ENCODE results near the gene PDE11A.
"Not testable (repeated sequence)": the region's sequence is repeated elsewhere in the genome, so short reads cannot be mapped to it uniquely, and the experiment has no call there.

Gene PDE11A

DNA sequence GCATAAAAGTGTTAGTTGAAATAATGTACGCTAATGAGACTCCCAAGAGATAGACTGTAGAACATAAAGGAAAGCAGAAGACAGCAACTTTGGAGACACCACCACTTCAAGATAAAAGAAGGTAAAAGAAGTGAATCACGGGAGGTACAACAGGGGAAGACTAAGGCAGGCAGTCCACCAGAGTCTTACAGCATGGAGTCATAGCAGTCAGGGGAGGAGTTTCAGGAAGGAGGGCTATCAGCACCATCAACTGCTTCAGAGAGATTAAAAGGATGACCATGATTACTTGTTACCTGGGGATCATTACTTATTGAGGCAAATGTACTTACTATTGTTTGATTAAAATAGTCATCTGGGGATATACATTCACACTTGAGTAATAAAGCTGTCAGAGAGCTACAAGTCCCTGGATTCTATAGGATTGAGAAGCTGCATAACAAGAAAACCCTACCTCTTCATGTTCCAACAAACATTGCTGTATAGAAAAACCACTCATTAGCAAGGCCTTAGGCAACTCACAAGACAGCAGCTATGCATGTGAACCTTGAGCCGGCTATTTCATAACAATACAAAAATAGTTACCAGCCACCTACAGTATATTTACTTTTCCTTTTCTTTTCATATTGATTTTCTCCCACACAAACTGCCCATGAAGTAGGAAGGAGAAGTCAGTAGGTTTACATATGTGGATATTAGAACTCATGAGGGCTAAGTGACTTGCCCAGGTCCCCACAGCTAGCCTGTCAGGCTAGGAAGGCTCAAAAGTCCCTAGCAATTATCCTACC lies 101.7 kb downstream of the PDE11A start:
- TF ChIP-seq, protein P1, sequence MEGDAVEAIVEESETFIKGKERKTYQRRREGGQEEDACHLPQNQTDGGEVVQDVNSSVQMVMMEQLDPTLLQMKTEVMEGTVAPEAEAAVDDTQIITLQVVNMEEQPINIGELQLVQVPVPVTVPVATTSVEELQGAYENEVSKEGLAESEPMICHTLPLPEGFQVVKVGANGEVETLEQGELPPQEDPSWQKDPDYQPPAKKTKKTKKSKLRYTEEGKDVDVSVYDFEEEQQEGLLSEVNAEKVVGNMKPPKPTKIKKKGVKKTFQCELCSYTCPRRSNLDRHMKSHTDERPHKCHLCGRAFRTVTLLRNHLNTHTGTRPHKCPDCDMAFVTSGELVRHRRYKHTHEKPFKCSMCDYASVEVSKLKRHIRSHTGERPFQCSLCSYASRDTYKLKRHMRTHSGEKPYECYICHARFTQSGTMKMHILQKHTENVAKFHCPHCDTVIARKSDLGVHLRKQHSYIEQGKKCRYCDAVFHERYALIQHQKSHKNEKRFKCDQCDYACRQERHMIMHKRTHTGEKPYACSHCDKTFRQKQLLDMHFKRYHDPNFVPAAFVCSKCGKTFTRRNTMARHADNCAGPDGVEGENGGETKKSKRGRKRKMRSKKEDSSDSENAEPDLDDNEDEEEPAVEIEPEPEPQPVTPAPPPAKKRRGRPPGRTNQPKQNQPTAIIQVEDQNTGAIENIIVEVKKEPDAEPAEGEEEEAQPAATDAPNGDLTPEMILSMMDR (conservative IDR thresholded peaks at IDR 0.05; ENCODE audit: low read depth, low read length), result no peak
- H3K4me3 ChIP-seq (ENCODE audit: low read depth, low read length), result no peak overlapping the region
- no peak for DNase-seq (ENCODE audit: low read depth)

GRCh38 chr2:177964892-177965291 lies 107.7 kb downstream of the PDE11A start:
- TF ChIP-seq, protein P1 (conservative IDR thresholded peaks at IDR 0.05; ENCODE audit: low read depth, low read length), result no peak
- no peak for DNase-seq (ENCODE audit: low read depth)
- no peak overlapping the region for H3K4me3 ChIP-seq (ENCODE audit: low read depth, low read length)

GRCh38 chr2:177952151-177952550 lies 120.4 kb downstream of the PDE11A start:
- no peak for DNase-seq (ENCODE audit: low read depth)

GRCh38 chr2:177947598-177947997 lies 125.0 kb downstream of the PDE11A start:
- DNase-seq (ENCODE audit: low read depth); H3K4me3 ChIP-seq (ENCODE audit: low read depth, low read length): not testable (repeated sequence)

More at GRCh38 chr2:177952151-177952550, 120.4 kb downstream of the PDE11A start:
- TF ChIP-seq, protein P1 (conservative IDR thresholded peaks at IDR 0.05; ENCODE audit: low read depth, low read length), result no peak
- no peak overlapping the region for H3K4me3 ChIP-seq (ENCODE audit: low read depth, low read length)

- not testable (repeated sequence) for DNase-seq (ENCODE audit: low read depth); H3K4me3 ChIP-seq (ENCODE audit: low read depth, low read length)
Measured at GRCh38 chr2:177944530-177944929, 128.0 kb downstream of the PDE11A start.

DNA sequence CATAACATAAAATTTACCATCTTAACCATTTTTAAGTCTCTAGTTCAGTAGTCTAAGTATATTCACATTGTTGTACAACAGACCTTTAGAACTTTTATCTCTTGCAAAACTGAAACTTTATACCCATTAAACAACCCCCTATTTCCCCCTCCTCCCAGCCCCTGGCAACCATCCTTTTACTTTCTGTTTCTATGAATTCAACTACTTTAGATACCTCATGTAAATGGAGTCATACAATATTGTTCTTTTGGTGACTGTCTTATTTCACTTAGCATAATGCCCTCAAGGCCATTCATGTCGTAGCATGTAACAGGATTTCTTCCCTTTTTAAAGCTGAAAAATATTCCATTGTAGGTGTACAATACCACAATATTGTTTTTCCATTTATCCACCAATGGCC lies 129.8 kb downstream of the PDE11A start:
- TF ChIP-seq, protein P1 (conservative IDR thresholded peaks at IDR 0.05; ENCODE audit: low read depth, low read length), result no peak
- no peak overlapping the region for H3K4me3 ChIP-seq (ENCODE audit: low read depth, low read length)
- DNase-seq (ENCODE audit: low read depth), result no peak

DNA sequence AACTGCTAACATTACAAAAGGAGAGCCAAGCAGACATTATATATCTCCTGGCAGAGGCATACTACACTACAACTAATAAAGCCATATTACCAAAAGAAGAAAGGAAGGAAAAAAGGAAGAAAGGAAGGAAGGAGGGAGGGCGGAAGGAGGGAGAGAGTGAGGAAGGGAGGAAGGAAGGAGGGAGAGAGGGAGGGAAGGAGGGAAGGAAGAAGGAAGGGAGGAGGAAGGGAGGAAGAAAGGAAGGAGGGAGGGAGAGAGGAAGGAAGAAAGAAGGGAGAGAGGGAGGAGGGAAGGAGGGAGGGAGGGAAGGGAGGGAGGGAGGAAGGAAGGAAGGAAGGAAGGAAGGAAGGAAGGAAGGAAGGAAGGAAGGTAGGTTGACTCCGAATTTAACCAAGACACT lies 133.4 kb downstream of the PDE11A start:
- H3K4me3 ChIP-seq (ENCODE audit: low read depth, low read length), result no peak overlapping the region
- TF ChIP-seq, protein P1 (conservative IDR thresholded peaks at IDR 0.05; ENCODE audit: low read depth, low read length), result no peak
- DNase-seq (ENCODE audit: low read depth), result no peak

- TF ChIP-seq, protein P1 (conservative IDR thresholded peaks at IDR 0.05; ENCODE audit: low read depth, low read length), result no peak
- no peak for DNase-seq (ENCODE audit: low read depth)
- H3K4me3 ChIP-seq (ENCODE audit: low read depth, low read length), result no peak overlapping the region
Measured at GRCh38 chr2:177930916-177931315, 141.7 kb downstream of the PDE11A start.

Measured in choroid plexus epithelial cell (primary cell).